Measurements from ENCODE around the gene BCL2.

The BCL2 gene

DNA sequence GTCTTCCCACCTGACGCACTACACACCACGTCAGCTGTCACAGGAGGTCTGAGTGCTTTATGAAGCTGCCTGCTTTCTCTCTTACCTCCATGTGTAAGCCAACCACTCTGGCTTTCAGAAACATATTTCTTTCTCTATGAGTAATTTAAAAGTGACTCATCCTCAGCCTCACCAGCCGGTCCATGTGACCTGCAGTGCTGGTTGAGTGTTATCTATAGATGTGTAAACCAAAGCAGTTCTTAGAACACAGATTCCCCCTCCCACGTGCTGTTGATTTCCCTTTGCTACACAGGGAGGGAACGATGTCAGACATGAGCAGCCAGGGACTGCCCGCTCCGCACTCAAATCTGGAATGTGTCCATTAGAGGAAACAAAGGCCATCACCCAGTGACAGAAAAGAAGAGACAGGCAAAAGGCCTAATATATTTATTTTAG is 157.8 kb downstream of the BCL2 start:
- H3K4me3 ChIP-seq (ENCODE audit: low read depth, low read length): peak overlapping the region; percentile 32
- TF ChIP-seq, protein P1, sequence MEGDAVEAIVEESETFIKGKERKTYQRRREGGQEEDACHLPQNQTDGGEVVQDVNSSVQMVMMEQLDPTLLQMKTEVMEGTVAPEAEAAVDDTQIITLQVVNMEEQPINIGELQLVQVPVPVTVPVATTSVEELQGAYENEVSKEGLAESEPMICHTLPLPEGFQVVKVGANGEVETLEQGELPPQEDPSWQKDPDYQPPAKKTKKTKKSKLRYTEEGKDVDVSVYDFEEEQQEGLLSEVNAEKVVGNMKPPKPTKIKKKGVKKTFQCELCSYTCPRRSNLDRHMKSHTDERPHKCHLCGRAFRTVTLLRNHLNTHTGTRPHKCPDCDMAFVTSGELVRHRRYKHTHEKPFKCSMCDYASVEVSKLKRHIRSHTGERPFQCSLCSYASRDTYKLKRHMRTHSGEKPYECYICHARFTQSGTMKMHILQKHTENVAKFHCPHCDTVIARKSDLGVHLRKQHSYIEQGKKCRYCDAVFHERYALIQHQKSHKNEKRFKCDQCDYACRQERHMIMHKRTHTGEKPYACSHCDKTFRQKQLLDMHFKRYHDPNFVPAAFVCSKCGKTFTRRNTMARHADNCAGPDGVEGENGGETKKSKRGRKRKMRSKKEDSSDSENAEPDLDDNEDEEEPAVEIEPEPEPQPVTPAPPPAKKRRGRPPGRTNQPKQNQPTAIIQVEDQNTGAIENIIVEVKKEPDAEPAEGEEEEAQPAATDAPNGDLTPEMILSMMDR (IDR thresholded peaks at IDR 0.05; ENCODE audit: borderline replicate concordance, insufficient read depth, low read depth, low read length): no peak

DNA sequence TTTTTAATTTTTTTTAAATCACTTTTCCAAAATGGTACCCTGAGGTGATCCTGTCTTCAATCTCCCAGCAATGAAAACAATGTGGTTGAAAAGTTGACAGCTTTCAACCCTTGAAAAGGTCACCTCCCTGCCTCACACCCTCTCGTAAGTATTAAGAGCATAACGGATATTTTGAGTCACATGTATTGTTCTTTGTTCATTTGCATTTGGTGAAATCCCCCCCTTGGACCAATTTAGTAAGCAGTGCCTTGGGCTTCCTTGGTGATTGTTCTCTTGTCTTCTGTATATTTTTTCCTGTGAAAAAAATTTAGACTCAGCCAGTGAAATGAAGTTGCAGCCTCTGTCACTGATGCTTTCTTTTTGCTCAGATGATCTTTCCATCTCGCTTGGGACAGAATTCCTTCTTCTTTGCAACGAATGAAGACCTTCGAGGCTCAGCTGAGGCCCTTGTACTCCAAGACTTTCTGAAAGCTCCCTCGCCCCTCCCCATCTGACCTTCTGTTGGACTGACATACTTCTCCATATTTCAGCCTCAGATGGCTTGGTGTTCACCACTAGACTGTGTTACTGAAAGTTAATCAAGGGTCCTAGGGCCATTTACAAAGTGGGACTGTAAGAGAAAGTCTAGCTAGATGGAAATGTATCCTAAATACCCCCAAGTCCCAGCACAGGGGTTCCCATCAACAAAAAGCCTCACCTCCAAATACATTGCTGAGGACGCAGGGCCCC is 158.4 kb downstream of the BCL2 start:
- TF ChIP-seq, protein P1 (IDR thresholded peaks at IDR 0.05; ENCODE audit: borderline replicate concordance, insufficient read depth, low read depth, low read length): no peak
- H3K4me3 ChIP-seq (ENCODE audit: low read depth, low read length): peak overlapping the region; percentile 32

DNA sequence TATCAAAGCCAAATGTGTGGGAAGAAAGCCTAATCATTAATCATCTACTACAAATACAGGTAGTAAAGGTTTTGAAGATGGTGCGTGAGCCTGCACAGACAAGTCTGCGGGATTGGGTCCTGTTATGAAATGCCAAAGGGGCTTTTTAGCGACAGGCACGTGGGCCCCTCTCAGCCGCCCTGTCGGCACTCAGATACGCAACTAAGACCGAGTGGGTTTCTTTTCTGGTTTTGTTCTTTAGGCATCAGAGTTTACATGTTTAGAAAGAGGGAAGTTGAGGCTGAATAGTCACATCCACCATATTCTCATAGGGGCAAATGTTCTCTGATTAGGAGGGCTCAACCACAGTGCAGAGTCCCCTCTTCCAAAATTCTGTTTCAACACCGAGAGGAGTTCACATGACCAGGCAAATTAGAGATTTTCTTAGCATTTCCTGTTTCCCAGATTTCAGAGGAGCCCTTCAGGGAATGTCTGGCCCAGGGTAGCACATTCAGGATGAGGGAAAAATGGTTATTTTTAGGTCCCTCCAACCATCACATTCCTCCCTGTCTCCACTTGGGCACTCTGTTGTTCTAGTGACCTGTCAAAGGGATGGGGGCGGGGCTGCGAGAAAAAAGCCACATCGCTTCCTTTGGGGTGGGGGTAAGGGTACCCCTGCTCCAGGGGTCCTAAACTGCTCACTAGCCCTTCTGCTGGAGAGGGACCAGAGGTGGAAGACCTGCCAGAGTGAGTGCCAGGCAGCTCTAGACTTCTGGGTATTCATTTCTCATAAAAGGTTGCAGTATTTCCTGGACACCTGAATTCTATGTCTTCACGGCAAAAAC is 159.2 kb downstream of the BCL2 start:
- TF ChIP-seq, protein P1 (IDR thresholded peaks at IDR 0.05; ENCODE audit: borderline replicate concordance, insufficient read depth, low read depth, low read length): no peak
- H3K4me3 ChIP-seq (ENCODE audit: low read depth, low read length): peak overlapping the region; percentile 26

DNA sequence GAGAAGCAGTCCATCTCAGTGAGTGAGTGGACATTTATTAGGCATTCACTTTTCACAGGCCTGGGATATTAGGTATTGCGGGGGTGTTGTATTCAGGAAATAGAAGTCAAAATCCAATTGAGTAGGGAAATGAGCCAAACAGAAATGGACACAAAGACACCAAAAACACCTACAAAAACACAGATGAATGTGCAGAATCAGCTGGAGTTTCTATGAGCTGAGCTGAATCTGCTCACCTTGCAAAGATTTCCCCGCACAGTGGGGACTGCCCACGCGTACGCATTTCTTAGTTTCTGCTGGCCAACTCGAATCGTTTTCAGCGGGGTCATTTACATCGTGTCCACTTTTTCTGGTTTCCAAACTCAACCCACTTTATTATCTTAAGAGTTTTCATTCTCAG is 160.0 kb downstream of the BCL2 start:
- TF ChIP-seq, protein P1 (IDR thresholded peaks at IDR 0.05; ENCODE audit: borderline replicate concordance, insufficient read depth, low read depth, low read length): no peak
- H3K4me3 ChIP-seq (ENCODE audit: low read depth, low read length): no peak overlapping the region

DNA sequence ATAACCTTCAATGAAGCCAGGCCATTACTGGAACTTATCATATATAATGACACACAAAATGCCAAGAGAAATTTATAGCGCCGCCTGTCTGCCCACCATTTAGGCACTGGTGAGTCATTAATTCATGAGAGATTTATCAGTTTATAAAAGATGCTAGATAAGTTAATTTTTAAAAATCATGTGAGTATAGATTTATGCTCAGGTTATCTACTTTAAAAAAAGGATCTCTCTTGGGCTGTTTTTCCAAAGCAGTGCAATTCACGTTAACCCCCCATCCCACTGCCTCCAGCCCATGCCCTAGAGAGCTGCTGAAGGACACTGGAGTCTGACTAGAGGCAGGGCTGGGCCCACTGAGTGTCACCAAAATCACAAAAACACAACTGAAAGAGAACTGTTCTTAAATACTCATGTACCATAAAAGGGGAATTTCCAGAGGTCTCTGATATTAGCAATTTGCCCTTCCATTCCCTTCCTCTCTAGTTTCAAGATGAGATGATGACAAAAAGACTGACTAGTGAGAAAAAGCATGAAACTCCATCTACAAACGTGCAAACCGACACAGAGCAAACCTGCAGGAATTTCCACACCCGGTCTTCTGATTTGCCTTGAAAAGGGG is 160.8 kb downstream of the BCL2 start:
- TF ChIP-seq, protein P1 (IDR thresholded peaks at IDR 0.05; ENCODE audit: borderline replicate concordance, insufficient read depth, low read depth, low read length): no peak
- H3K4me3 ChIP-seq (ENCODE audit: low read depth, low read length): peak overlapping the region; percentile 24

DNA sequence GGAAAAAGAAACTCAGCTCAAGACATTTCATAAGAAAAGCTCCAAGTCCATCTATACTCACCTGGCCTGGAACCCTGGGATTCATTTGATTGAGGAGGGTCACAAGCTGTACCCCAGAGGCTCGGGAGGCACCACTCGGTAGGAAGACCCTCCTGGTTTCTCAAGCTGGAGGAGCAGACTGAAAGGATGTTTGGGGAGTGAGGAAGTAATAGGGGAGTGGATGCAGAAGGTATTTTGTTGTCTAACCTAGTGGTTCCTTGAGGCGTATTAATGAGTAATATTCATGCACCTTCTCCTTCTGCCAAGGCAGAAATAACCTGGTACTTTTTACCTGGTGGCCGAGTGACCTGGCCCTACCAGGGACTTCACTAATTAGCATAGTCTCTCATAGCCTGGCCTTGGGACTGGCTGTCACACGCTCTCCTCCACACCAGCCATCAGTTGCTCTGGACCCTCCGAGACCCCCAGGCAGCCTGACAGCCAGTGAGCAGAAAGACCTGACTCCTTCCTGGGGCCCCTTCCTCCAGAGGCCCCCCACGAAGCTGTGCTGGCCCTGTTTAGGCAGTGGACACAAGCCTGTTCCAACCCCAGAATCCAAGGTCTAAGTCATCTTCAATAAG is 161.4 kb downstream of the BCL2 start:
- peak overlapping the region; percentile 45 for H3K4me3 ChIP-seq (ENCODE audit: low read depth, low read length)
- TF ChIP-seq, protein P1 (IDR thresholded peaks at IDR 0.05; ENCODE audit: borderline replicate concordance, insufficient read depth, low read depth, low read length): no peak

All from GM12875 (cell line).